Muscle of leg (tissue), 11 donors: ENCODE measurements around the gene SERPINA3. TPM values are rescaled to one million over a fixed set of nuclear protein-coding genes. Genes with fewer than 3 reads are reported as not detected.
"Not testable (repeated sequence)": the region's sequence is repeated elsewhere in the genome, so short reads cannot be mapped to it uniquely, and the experiment has no call there.

Experiments used
- DNase-seq: peaks from one replicate; pipeline ENCODE4 v3.0.0; 2013
- H3K27ac ChIP-seq: one replicate; pipeline ENCODE4 v1.5.1; 2013; ENCODE audit warnings: mild to moderate bottlenecking, low read length, control low read depth
- H3K27me3 ChIP-seq: one replicate; pipeline ENCODE4 v1.6.1; 2013; ENCODE audit warnings: low read length; ENCODE audit not compliant: control insufficient read depth, insufficient read depth
- H3K36me3 ChIP-seq: one replicate; pipeline ENCODE4 v1.6.1; 2013; ENCODE audit warnings: low read length; ENCODE audit not compliant: control insufficient read depth, insufficient read depth
- H3K4me1 ChIP-seq: one replicate; pipeline ENCODE4 v1.6.1; 2013; ENCODE audit warnings: low read length; ENCODE audit not compliant: control insufficient read depth, insufficient read depth
- H3K4me3 ChIP-seq: one replicate; pipeline ENCODE4 v1.5.1; 2013; ENCODE audit warnings: low read length, control low read depth
- H3K9me3 ChIP-seq: replicated peaks from 2 replicates; pipeline ENCODE4 v1.6.1; 2013; ENCODE audit warnings: low read depth, low read length; ENCODE audit not compliant: control insufficient read depth
- WGBS: methylation state at CpG from one replicate; pipeline ENCODE4 v1.1.5; 2013; ENCODE audit warnings: missing lambda C conversion rate; ENCODE audit not compliant: insufficient coverage; 5-methylcytosine and 5-hydroxymethylcytosine counted together
- polyA plus RNA-seq, 8 donors: library from polyadenylated mRNA; unstranded; fragments of 120-200 nt; gene quantifications; one replicate each; pipeline versions ENCODE4 v1.2.1 to v1.2.3, GENCODE V29; 2013; ENCODE audit warnings: inconsistent platforms in 1 of 8, low replicate concordance in 1 of 8; ENCODE audit not compliant: insufficient read length in 8 of 8, insufficient read depth in 1 of 8
- total RNA-seq: library from RNA; stranded (reverse); fragments of 120-200 nt; gene quantifications from one replicate; pipeline ENCODE4 v1.2.4, GENCODE V29; 2013

The SERPINA3 gene
- total and polyA plus RNA-seq, 9 donors = 0.09 to 0.32 (median 0.18) TPM; not detected in 4

- WGBS = 88% methylated on average over 1 of the region's 1 CpG
- H3K27me3 ChIP-seq = peaks cover 11% of the 10 kb centered on the region
- no peak for DNase-seq
- no peaks in the 10 kb centered on the region for H3K36me3 ChIP-seq
- no peaks in the 10 kb centered on the region for H3K4me1 ChIP-seq
- H3K4me3 ChIP-seq = no peak overlapping the region
- H3K27ac ChIP-seq = no peak overlapping the region
- H3K9me3 ChIP-seq = no peaks in the 10 kb centered on the region
Measured at GRCh38 chr14:94631050-94631449, 18.9 kb downstream of the SERPINA3 start.

GRCh38 chr14:94631536-94632304, 19.5 kb downstream of the SERPINA3 start:
- no peaks in the 10 kb centered on the region for H3K4me1 ChIP-seq
- H3K36me3 ChIP-seq = no peaks in the 10 kb centered on the region
- no peak overlapping the region for H3K4me3 ChIP-seq
- DNase-seq = no peak
- no peaks in the 10 kb centered on the region for H3K9me3 ChIP-seq
- H3K27me3 ChIP-seq = peaks cover 11% of the 10 kb centered on the region
- H3K27ac ChIP-seq = no peak overlapping the region
- WGBS = 91% methylated on average over 6 of the region's 7 CpGs

GRCh38 chr14:94632305-94632590, 20.1 kb downstream of the SERPINA3 start:
- no peaks in the 10 kb centered on the region for H3K9me3 ChIP-seq
- H3K27ac ChIP-seq = no peak overlapping the region
- no peak overlapping the region for H3K4me3 ChIP-seq
- H3K36me3 ChIP-seq = no peaks in the 10 kb centered on the region
- H3K4me1 ChIP-seq = no peaks in the 10 kb centered on the region
- DNase-seq = no peak
- WGBS = 71% methylated on average over 3 of the region's 4 CpGs
- H3K27me3 ChIP-seq = peaks cover 11% of the 10 kb centered on the region

- Histone ChIP-seq H3K9me3 (no peaks in the 10 kb centered on the region), H3K36me3 (no peaks in the 10 kb centered on the region), H3K27me3 (peaks cover 11% of the 10 kb centered on the region), H3K4me3 (no peak overlapping the region), H3K27ac (no peak overlapping the region), H3K4me1 (no peaks in the 10 kb centered on the region)
- no peak for DNase-seq
- WGBS = 74% methylated on average over 5 of the region's 6 CpGs
Measured at GRCh38 chr14:94633121-94633520, 20.9 kb downstream of the SERPINA3 start.

GRCh38 chr14:94635154-94635553, 23.0 kb downstream of the SERPINA3 start:
- Histone ChIP-seq H3K4me3 (no peak overlapping the region), H3K9me3 (no peaks in the 10 kb centered on the region), H3K27ac (no peak overlapping the region), H3K4me1 (no peaks in the 10 kb centered on the region), H3K27me3 (peaks cover 11% of the 10 kb centered on the region), H3K36me3 (no peaks in the 10 kb centered on the region)
- no CpG with 5 or more reads among the region's 1 CpG for WGBS
- no peak for DNase-seq

- H3K4me1 ChIP-seq = no peaks in the 10 kb centered on the region
- no peak overlapping the region for H3K4me3 ChIP-seq
- peaks cover 11% of the 10 kb centered on the region for H3K27me3 ChIP-seq
- no peaks in the 10 kb centered on the region for H3K36me3 ChIP-seq
- no peak overlapping the region for H3K27ac ChIP-seq
- no CpG with 5 or more reads among the region's 2 CpGs for WGBS
- DNase-seq = no peak
- H3K9me3 ChIP-seq = no peaks in the 10 kb centered on the region
Measured at GRCh38 chr14:94636744-94637412, 24.7 kb downstream of the SERPINA3 start.

GRCh38 chr14:94637814-94638213, 25.6 kb downstream of the SERPINA3 start:
- H3K36me3 ChIP-seq, H3K9me3 ChIP-seq, DNase-seq, H3K4me3 ChIP-seq, H3K27ac ChIP-seq, H3K4me1 ChIP-seq: not testable (repeated sequence)
- 87% methylated on average over 7 of the region's 8 CpGs for WGBS
- H3K27me3 ChIP-seq = peaks cover 11% of the 10 kb centered on the region

- WGBS = no CpG with 5 or more reads among the region's 2 CpGs
- no peak for DNase-seq
- Histone ChIP-seq H3K27ac (no peak overlapping the region), H3K4me1 (no peaks in the 10 kb centered on the region), H3K36me3 (no peaks in the 10 kb centered on the region), H3K4me3 (no peak overlapping the region), H3K27me3 (peaks cover 11% of the 10 kb centered on the region), H3K9me3 (no peaks in the 10 kb centered on the region)
Measured at GRCh38 chr14:94638339-94638738, 26.1 kb downstream of the SERPINA3 start.

- 85% methylated on average over 8 of the region's 11 CpGs for WGBS
- H3K36me3 ChIP-seq = no peaks in the 10 kb centered on the region
- peaks cover 6% of the 10 kb centered on the region for H3K27me3 ChIP-seq
- no peak for DNase-seq
- H3K4me1 ChIP-seq = no peaks in the 10 kb centered on the region
- H3K27ac ChIP-seq = no peak overlapping the region
- no peak overlapping the region for H3K4me3 ChIP-seq
- H3K9me3 ChIP-seq = no peaks in the 10 kb centered on the region
Measured at GRCh38 chr14:94638961-94639817, 27.0 kb downstream of the SERPINA3 start.
